ENCODE measurements around the gene PRKRA. TPM values are rescaled to one million over a fixed set of nuclear protein-coding genes. Genes with fewer than 3 reads are reported as not detected.
"Not testable (repeated sequence)": the region's sequence is repeated elsewhere in the genome, so short reads cannot be mapped to it uniquely, and the experiment has no call there.

Gene PRKRA
- total RNA-seq, 1 donor from 2014 or later, result 69.5 TPM

DNA sequence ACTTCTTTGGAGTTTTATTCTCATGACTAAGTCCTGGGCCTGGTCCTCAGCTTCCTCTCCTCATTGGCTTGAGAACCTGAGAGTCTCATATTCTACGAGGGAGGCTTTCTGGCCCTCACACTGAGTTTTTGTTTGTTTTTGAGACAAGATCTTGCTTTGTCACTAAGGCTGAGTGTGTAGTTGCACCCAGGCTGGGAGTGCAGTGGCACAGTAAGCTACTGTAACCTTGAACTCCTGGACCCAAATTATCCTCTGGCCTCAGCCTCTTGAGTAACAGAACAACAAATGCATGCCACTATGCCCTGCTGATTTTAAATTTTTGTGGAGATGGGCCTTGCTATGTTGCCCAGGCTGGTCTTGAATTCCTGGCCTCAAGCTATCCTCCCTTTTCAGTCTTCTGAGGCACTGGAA lies 22.6 kb downstream of the PRKRA start:
- no peak overlapping the region for H3K4me3 Mint-ChIP-seq
- H3K9me3 Mint-ChIP-seq, result peaks cover 11% of the 10 kb centered on the region
- H3K27ac Mint-ChIP-seq, result no peak overlapping the region

DNA sequence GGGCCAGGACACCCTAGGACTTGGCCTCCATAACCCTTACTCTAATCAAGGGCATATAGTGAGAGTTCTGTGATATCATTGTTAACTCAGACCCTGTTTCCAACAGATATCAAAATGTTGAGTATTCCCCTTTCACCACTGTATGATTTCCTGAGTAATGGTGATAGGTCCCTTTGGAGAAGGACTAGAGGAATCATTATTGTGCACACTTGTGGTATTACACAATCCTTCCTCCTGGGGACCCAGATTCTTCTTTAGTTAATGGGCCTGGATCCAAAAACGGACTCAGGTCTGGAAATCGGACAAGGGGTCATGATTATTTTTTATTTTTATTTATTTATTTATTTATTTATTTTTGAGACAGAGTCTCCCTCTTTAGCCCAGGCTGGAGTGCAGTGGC lies 23.5 kb downstream of the PRKRA start:
- peaks cover 11% of the 10 kb centered on the region for H3K9me3 Mint-ChIP-seq
- no peak overlapping the region for H3K27ac Mint-ChIP-seq
- H3K27me3 Mint-ChIP-seq, result no peaks in the 10 kb centered on the region
- DNase-seq (ENCODE audit: extremely low spot score, unreplicated experiment), result no peak
- H3K36me3 Mint-ChIP-seq, result peaks cover 55% of the 10 kb centered on the region
- H3K4me3 Mint-ChIP-seq, result no peak overlapping the region
- TF ChIP-seq, protein P1, sequence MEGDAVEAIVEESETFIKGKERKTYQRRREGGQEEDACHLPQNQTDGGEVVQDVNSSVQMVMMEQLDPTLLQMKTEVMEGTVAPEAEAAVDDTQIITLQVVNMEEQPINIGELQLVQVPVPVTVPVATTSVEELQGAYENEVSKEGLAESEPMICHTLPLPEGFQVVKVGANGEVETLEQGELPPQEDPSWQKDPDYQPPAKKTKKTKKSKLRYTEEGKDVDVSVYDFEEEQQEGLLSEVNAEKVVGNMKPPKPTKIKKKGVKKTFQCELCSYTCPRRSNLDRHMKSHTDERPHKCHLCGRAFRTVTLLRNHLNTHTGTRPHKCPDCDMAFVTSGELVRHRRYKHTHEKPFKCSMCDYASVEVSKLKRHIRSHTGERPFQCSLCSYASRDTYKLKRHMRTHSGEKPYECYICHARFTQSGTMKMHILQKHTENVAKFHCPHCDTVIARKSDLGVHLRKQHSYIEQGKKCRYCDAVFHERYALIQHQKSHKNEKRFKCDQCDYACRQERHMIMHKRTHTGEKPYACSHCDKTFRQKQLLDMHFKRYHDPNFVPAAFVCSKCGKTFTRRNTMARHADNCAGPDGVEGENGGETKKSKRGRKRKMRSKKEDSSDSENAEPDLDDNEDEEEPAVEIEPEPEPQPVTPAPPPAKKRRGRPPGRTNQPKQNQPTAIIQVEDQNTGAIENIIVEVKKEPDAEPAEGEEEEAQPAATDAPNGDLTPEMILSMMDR (conservative IDR thresholded peaks at IDR 0.05), result no peak
- H3K4me1 Mint-ChIP-seq (ENCODE audit: unreplicated experiment), result no peaks in the 10 kb centered on the region

More for the DNA sequence above, 22.6 kb downstream of the PRKRA start:
- Mint-ChIP-seq H3K4me1 (ENCODE audit: unreplicated experiment) (no peaks in the 10 kb centered on the region), H3K27me3 (no peaks in the 10 kb centered on the region), H3K36me3 (peaks cover 53% of the 10 kb centered on the region)
- TF ChIP-seq, protein P1 (conservative IDR thresholded peaks at IDR 0.05), result no peak
- no peak for DNase-seq (ENCODE audit: extremely low spot score, unreplicated experiment)

DNA sequence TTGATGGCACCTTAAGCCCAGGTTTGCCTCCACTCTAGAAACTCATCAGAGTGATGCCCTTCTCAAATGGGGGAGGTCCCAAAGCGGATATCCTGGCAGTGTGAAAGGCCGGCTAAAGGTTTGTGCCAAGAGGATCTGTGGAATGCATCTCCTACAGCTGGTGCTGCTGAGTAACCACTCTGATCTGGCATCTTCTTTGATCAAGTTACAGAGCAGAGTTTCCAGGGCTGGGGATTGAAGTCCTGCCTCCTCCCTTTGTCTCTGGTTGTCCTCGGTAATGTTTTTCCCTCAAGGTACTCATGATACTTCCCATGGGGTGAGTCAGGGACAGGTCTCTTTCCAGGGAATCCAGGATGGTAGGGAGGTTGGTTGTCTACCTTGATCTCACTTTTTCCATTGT lies 24.6 kb downstream of the PRKRA start:
- peaks cover 11% of the 10 kb centered on the region for H3K9me3 Mint-ChIP-seq
- no peaks in the 10 kb centered on the region for H3K27me3 Mint-ChIP-seq
- H3K27ac Mint-ChIP-seq, result no peak overlapping the region
- H3K4me3 Mint-ChIP-seq, result no peak overlapping the region
- peaks cover 52% of the 10 kb centered on the region for H3K36me3 Mint-ChIP-seq
- TF ChIP-seq, protein P1 (conservative IDR thresholded peaks at IDR 0.05), result no peak
- no peaks in the 10 kb centered on the region for H3K4me1 Mint-ChIP-seq (ENCODE audit: unreplicated experiment)
- DNase-seq (ENCODE audit: extremely low spot score, unreplicated experiment), result no peak

DNA sequence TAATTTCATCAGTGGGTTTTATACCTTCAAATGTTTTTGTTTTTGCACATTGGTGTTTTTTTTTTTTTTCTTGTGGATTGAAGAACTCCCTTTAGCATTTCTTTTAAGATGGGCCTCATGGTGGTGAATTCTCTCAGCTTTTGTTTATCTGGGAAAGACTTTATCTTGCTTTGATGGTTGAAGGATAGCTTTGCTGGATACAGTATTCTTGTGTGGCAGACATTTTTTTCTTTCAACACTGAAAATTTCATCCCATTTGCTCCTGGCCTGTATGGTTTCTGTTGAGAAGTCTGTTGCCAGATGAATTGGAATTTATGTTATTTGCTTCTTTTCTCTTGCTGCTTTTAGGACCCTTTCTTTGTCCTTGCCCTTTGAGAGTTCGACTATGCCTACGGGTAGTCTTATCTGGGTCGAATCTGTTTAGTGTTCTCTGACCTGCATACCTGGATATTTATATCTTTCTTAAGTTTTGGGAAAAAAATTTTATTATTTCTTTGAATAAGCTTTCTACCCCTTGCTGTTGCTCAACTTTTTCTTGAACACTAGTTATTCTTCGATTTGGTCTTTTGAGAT lies 25.6 kb downstream of the PRKRA start:
- H3K9me3 Mint-ChIP-seq, result peaks cover 11% of the 10 kb centered on the region
- H3K4me1 Mint-ChIP-seq (ENCODE audit: unreplicated experiment), result no peaks in the 10 kb centered on the region
- H3K27me3 Mint-ChIP-seq, result no peaks in the 10 kb centered on the region
- peaks cover 55% of the 10 kb centered on the region for H3K36me3 Mint-ChIP-seq
- no peak overlapping the region for H3K27ac Mint-ChIP-seq
- no peak overlapping the region for H3K4me3 Mint-ChIP-seq
- DNase-seq (ENCODE audit: extremely low spot score, unreplicated experiment), result no peak
- TF ChIP-seq, protein P1 (conservative IDR thresholded peaks at IDR 0.05), result no peak

DNA sequence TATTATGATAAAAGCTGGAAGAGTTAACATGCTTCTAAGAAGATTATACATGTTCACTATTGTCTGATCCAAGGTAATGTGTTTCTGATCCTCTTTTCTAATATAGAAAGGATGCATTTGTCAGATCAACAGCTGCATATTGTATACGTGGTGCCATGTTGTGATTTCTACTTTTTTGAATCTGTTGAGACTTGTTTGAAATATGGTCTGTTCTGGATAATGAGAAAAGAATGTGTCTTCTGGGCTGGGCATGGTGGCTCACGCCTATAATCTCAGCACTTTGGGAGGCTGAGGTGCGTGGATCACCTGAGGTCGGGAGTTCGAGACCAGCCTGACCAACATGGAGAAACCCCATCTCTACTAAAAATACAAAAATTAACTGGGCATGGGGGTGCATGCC lies 27.2 kb downstream of the PRKRA start:
- not testable (repeated sequence) for H3K4me1 Mint-ChIP-seq (ENCODE audit: unreplicated experiment); DNase-seq (ENCODE audit: extremely low spot score, unreplicated experiment); H3K4me3 Mint-ChIP-seq; H3K27me3 Mint-ChIP-seq; H3K27ac Mint-ChIP-seq
- Mint-ChIP-seq H3K36me3 (peaks cover 45% of the 10 kb centered on the region), H3K9me3 (peaks cover 11% of the 10 kb centered on the region)

DNA sequence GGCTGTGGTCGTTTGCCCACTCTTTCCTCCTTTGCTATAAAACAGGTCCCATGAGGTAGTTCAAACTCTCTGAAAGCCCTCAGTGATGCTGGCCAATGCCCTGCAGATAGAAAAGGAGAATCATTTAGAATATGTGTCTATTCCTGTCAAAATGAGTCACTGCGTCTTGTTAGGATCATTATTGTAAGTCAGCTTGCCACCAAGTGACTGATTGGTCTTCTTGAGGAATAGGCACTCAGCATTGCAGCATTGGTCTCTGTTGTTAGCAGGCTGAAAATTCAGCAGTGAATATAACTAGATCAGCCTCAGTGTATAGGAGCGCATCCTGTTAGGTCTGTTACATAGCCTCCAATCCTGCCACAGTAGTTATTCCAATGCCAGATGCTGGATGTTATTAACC lies 28.9 kb downstream of the PRKRA start:
- Mint-ChIP-seq H3K4me3 (no peak overlapping the region), H3K27ac (no peak overlapping the region), H3K27me3 (peaks cover 3% of the 10 kb centered on the region), H3K9me3 (peaks cover 11% of the 10 kb centered on the region), H3K4me1 (ENCODE audit: unreplicated experiment) (no peaks in the 10 kb centered on the region), H3K36me3 (peaks cover 37% of the 10 kb centered on the region)
- TF ChIP-seq, protein P1 (conservative IDR thresholded peaks at IDR 0.05), result no peak
- no peak for DNase-seq (ENCODE audit: extremely low spot score, unreplicated experiment)
